ELF-1 (cell line): ENCODE data around the gene CYP27C1.
"Not testable (repeated sequence)": the region's sequence is repeated elsewhere in the genome, so short reads cannot be mapped to it uniquely, and the experiment has no call there.

Experiments used
- DNase-seq: peaks from one replicate; pipeline ENCODE4 v3.0.0-alpha.2; 2016; ENCODE audit warnings: low read depth, low spot score

The CYP27C1 gene

GRCh38 chr2:127220102-127220767, at the start of gene CYP27C1:
Gene CYP27C1 (minus strand): TSS chr2:127220299. CDS start chr2:127220270, 29 bp downstream.
- DNase-seq = peak; percentile 64

GRCh38 chr2:127261804-127262406, 41.8 kb upstream of the CYP27C1 start:
- DNase-seq = no peak

- no peak for DNase-seq
Observed at GRCh38 chr2:127259355-127259754, 39.3 kb upstream of the CYP27C1 start.

GRCh38 chr2:127256866-127257265, 36.8 kb upstream of the CYP27C1 start:
- no peak for DNase-seq

- DNase-seq = no peak
Observed at GRCh38 chr2:127256381-127256780, 36.3 kb upstream of the CYP27C1 start.

GRCh38 chr2:127255721-127256120, 35.6 kb upstream of the CYP27C1 start:
- no peak for DNase-seq

GRCh38 chr2:127255146-127255545, 35.0 kb upstream of the CYP27C1 start:
- DNase-seq = no peak

GRCh38 chr2:127254386-127254981, 34.4 kb upstream of the CYP27C1 start:
- DNase-seq = no peak

- DNase-seq = not testable (repeated sequence)
Observed at GRCh38 chr2:127241184-127241583, 21.1 kb upstream of the CYP27C1 start.

GRCh38 chr2:127239395-127239794, 19.3 kb upstream of the CYP27C1 start:
- no peak for DNase-seq

GRCh38 chr2:127237768-127238167, 17.7 kb upstream of the CYP27C1 start:
- DNase-seq = not testable (repeated sequence)

GRCh38 chr2:127235082-127235702, 15.1 kb upstream of the CYP27C1 start:
- DNase-seq = no peak

- DNase-seq = no peak
Observed at GRCh38 chr2:127233710-127234109, 13.6 kb upstream of the CYP27C1 start.

- no peak for DNase-seq
Observed at GRCh38 chr2:127231130-127231865, 11.2 kb upstream of the CYP27C1 start.

GRCh38 chr2:127229555-127229954, 9.5 kb upstream of the CYP27C1 start:
- no peak for DNase-seq

- DNase-seq = no peak
Observed at GRCh38 chr2:127228102-127228501, 8.0 kb upstream of the CYP27C1 start.

- not testable (repeated sequence) for DNase-seq
Observed at GRCh38 chr2:127227264-127227660, 7.2 kb upstream of the CYP27C1 start.

GRCh38 chr2:127226520-127227263, 6.6 kb upstream of the CYP27C1 start:
- DNase-seq = peak; percentile 85

GRCh38 chr2:127226132-127226519, 6.0 kb upstream of the CYP27C1 start:
- peak; percentile 36 for DNase-seq

GRCh38 chr2:127225186-127225960, 5.3 kb upstream of the CYP27C1 start:
- DNase-seq = no peak
